ENCODE results near the gene BOK.

Gene BOK

GRCh38 chr2:241598487-241598886, 39.9 kb downstream of the BOK start:
- no peak for DNase-seq

- DNase-seq = no peak
Measured at GRCh38 chr2:241599615-241600014, 41.1 kb downstream of the BOK start.

DNA sequence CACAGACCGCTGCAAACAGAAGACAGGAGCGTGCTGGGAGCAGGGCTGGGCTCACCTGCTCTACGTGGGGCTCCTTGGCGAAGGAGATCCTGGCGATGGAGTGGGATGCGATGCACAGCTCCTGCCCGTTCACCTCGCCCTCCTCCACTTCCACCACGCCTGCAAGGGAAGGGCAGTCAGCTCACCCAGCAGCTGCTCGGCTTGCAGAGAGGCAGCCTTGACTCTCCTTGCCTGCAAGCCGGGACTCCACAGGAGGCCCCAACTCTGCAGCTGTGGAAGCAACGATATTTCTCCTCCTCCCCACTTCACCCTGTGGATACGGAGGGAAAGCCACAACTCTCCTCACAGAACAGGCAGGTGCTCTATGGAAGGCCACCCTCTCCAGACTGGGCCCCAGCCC, 43.3 kb downstream of the BOK start:
- no peak for DNase-seq

DNA sequence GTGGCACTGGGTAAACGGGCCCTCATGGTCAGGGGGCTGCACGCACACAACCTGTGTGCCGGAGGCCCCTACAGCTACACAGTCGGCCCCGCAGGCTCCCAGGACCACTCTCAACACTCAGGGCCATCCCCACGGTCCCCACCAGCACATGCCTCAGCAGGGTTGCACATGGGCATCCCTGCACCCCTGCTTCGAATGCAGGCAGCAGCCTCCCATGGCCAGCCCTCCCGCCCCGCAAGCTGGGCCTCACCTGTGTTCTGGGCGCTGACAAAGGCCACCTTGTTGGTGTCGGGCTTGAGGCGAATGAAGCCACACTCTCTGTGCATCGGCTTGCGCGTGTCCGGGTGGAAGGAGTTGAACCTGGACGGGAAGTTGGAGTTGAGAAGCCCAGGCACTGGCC, 44.2 kb downstream of the BOK start:
- no peak for DNase-seq

DNA sequence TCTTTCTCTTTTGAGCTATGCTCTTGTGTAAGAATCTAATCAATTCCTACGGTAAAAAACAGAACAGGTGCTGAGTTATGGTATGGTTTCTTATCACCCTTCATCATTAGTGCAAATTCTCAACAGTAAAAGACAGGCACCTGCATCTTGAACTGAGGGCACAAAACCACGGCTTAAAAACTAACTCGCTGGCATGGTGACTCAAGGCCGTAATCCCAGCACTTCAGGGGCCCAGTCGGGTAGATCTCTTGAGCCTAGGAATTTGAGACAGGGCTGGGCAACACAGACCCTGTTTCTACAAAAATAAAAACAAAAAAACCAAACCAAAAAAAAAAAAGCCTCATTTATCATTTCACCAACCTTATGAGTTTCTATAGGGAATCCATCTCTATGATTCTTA, 45.1 kb downstream of the BOK start:
- DNase-seq = no peak

DNA sequence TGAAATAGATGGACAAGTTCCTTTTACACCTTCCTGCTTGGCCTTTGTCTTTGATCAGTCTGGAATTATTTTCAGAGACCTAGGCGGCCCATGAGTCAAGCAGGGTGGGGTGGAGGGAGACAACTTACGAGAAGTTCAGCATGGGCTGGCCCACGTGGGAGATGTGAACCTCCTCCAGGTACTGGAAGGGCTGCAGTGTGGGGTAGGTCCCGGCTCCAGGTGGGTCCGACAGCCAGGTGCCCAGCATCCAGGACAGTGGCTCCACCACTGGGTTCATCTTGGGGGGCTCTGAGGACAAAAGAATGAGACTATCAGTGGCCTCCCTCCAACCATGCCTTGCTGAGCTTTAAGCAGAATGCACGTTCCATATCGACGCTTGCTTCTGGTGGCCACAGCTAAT, 47.6 kb downstream of the BOK start:
- no peak for DNase-seq

DNA sequence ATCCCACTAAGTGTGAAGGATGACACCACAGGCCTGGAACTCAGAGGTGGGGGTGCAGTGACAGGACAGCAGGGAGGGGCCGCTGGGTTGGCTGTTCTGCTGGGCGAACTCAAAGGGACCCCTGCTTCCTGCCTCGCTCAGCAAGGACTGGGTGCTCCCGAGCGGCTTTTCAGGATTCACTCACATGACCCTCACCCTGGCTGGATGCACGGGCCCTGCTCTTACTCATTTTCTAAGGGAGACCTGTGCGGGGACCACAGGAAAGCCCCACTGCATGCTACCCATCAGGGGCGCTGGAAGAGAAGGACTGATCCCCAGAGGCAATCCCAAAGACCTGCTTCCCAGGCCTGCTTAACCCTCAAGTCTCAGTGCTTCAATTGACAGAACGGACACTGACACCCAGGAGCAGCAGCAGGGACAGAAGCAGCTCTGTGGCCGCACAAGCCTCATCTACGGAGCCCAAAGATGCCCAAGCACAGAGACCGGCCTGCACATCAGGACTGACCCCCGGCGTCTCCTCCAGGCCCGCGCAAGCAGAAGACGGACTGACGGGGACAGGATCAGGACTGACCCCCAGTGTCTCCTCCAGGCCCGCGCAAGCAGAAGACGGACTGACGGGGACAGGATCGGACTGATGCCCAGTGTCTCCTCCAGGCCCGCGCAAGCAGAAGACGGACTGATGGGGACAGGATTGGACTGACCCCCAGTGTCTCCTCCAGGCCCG, 48.8 kb downstream of the BOK start:
- no peak for DNase-seq

DNA sequence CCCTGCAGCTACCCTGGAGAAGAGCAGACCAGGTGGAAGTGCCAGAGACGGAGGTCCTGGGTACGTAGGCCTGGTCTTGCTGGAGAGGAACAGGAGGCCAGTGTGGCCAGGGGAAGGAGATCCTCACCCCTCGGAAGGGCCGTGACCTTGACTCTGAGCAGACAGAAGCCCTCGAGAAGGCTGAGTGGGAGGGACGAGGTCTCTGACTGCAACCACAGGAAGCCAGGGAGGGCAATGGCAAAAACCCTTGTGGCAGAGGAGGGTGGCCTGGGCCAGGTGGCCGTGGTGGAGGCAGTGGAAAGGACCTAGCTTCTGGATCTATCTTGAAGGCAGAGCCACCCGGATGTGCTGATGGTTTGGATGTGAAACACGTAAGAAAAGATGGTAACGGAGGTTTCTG, 50.3 kb downstream of the BOK start:
- DNase-seq = no peak

DNA sequence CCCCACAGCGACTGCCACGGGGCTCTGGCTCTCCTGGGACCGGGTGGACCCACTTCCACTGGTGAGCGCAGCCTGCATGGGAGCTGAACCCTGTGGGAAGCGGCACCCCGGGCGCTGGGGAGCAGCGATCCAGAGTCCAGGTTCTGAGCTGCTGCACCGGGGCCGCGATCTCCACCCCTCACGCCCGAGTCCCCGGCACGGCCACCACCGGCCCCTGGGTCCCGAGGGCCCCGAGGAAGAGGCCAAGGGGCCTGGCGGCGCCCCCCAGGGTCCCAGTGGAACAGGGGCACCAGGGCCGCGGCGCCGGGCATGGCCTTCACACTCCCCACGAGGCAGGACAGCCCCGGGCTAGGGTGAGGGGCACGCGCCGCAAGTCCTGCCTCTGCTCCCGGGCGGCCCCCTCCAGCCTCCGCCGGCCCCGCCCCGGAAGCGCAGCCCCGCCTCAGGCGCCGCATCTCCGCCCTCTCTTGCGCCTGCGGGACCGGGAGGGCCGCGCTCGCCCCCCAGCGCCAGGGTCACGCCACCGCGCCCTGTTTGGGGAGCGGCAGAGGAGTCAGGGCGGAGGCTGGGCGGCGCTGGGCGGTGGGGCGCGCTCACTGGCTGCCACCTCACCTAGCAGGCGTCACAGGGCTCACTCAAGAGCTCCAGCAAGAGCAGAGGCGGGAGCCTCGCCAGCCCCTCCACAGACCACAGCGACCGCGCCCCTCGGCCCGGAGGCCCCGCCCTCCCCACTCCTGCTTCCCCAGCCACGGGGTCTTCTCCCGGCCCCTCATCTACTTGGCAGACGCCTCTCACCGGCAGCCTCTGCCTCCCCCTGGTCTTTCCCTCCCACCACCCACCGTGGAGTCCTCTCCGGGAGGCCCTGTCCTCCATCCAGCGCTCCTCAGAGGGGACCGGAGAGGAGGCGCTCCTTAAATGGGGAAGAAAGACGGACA, 51.6 kb downstream of the BOK start:
- peak; percentile 82 for DNase-seq

DNA sequence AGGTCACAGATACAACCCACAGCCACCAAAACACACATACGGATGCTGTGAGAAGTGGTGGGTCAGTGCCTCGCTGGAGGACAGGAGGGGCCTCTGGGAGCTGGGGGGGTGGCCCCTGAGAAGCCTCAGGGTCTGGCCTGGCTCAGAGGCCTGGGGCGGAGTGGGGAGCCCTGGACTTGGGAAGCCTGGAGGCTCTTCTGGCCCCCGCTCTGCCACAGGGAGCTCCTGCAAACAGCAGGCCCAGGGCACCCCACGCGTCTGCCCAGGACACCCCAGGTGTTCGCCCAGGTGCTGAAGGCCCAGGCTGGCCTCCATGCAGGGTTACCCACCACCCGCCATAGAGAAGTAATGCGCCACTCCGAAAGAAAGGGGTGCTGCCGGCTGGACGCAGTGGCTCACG, 52.5 kb downstream of the BOK start:
- DNase-seq = no peak

- peak; percentile 33 for DNase-seq
Measured at GRCh38 chr2:241612156-241613016, 53.8 kb downstream of the BOK start.

- no peak for DNase-seq
Measured at GRCh38 chr2:241613017-241613780, 54.7 kb downstream of the BOK start.

GRCh38 chr2:241615041-241615440, 56.5 kb downstream of the BOK start:
- no peak for DNase-seq

DNA sequence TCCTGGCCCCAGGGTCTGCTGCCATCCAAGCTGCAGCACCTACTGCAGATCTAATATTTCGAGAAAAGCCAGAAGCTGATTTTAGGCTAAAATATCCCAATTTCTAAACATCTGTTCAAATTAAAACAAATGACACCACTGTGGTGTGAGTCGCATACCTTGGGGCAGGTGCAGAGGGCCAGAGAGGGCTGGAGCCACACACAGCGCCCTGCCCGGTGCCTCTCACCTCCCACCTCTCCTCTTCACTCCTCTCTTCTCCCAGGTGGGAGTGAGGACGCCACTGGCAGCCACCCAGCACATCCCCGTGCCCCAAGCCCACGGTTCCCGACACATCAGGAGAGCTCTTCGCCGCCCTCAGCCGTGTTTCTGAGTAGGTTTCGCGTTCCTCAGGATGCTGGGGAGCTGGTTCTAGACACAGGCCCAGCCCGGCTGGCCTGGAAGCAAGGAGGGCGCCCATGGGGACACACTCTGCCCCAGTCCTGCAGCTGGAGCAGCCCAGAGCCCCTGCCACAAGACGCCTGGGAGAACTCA, 57.0 kb downstream of the BOK start:
- DNase-seq = no peak

DNA sequence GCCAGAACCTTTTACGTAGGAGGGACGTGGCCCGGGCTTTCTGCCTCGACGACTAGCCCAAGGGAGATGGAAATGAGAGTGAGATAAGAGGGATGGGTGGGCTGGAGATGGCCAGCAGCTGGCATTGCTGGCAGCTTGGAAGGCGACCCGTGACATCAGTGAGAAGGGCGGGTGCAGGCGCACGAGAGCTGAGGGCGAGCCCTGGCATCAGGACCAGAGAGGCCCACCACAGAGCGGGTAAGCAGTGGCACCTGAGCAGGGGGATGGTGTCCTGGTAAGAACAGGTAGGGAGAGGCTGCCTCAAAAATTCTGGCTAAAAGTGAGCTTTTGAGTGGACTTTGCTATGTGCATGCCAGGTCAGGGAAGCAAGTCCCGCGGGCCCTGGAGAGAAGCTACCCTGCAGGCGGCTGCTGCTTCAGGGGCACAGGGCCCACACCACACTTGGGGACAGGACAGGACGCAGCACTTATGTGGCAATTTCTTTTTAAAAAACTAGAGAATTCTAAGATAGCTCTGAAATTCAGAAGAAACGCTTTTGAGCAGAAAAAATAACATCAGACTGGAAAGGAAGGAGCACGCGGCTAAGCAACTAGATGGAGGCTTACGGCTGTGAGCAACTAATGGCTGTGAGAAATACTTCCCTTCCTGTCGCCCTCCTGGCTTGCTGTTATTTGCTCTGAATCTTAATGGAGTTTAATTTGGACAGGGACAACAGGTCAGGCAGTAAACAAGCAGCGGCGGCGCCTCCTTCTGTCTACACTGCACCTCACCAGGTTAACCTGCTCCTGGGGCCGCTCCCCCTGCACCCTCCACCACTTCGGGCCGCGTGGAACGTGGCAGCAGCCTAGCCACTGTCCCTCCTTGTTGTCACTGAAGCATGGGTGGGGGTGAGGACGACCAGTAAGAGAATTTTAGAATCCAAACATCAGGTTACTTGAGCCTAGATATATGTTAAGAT, 57.9 kb downstream of the BOK start:
- DNase-seq = no peak

DNA sequence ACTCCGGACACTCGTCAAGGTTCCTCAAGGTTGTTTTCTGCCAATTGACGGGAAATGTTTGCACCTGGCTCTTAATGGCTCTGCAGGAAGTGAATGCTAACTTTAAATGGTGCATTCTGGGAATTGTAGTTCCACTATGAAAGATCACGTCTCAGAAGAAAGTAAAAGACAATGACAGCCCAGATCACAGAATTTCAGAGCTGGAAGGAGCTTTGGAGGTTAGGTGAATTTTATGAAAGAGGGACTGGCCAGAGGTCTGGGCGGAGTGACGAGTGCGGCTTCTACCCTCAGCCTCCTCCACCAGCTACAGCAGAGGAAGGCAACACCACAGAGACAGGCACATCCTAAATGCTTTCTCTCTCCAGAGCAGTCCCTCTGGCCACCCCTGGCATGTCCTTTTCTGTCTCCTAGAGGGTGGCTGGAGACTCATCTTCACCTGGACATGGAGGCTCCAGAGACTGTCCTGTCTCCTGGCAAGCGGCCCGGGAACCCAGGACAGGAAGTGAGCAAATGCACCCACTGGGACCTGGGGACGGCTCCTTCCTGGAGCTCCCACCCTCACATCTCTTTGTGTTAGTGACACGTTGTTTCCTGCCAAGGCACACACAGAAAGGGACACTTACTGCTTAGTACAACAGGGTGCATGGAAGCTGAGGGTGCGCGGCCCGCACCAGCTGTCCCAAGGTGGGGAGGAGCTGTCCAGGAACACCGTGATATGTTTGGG, 59.0 kb downstream of the BOK start:
- DNase-seq = no peak

- DNase-seq = no peak
Measured at GRCh38 chr2:241618296-241618805, 59.8 kb downstream of the BOK start.

GRCh38 chr2:241618829-241619228, 60.3 kb downstream of the BOK start:
- DNase-seq = no peak

- DNase-seq = no peak
Measured at GRCh38 chr2:241619597-241620418, 61.3 kb downstream of the BOK start.
